NCI-H226 (cell line): Measurements from ENCODE around the gene LRRTM2.
"Not testable (repeated sequence)": the region's sequence is repeated elsewhere in the genome, so short reads cannot be mapped to it uniquely, and the experiment has no call there.

Source experiments
- DNase-seq: peaks from one replicate; pipeline ENCODE4 v3.0.0-alpha.2; 2015

LRRTM2 gene

DNA sequence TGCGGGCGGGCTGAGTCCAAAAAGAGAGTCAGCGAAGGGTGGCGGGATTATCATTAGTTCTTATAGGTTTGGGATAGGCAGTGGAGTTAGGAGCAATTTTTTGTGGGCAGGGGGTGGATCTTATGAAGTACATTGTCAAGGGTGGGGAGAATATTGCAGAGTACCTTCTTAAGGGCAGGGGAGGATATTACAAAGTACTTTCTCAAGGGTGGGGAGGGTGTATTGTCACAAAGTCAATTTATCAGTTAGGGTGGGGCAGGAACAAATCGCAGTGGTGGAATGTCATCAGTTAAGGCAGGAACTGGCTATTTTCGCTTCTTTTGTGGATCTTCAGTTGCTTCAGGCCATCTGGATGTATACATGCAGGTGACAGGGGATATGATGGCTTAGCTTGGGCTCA is 40.3 kb downstream of the LRRTM2 start:
- DNase-seq = not testable (repeated sequence)

DNA sequence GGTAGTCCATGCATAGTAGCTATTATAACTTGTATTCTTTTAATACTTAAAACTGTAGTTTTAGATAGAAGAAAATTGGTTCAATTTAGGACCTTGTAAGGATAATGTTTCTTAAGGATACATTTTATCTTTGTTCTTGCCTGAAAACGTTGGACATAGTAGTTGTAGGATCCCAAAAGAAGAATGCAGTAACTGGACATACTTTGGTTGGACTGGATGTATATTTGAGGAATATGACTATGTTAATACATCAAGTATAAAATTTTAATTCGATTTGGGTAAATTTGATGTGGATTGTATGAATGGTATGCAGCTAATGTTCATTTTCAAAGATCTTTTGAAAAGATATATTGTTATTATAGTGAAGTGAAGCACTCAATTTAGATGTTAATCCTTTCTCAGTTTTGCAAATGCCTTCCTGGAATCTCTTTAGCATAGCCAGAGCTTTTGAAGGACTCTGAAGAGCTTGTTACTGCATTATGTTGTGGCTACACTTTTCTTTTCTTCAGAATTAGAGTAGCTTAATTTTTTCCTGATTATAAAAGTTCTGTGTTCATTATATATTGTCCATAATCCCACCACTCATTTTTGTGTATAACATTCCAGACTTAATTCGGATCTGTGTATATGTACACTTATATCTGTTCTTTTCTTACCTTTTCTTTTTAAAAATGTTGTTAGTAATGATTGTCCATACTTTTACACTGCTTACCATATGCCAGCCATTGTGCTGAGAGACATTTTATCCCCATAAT is 41.2 kb downstream of the LRRTM2 start:
- DNase-seq = no peak

DNA sequence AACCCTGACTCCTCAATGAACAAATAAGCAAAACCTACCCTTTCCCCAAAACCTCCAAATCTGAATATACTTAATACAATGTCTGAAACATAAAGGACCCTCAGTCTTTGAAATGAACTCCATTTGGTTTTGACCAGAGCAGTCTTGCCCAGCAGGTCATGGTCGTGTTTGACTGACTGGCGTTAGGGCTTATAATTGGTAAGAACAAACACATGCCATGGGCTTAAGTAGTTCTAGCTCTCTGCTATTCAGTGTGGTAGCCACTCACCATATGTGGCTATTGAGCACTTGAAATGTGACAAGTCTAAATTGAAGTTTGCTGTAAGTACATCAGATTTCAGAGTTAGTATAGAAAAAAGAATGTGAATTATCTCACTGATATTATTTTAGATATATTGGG is 42.1 kb downstream of the LRRTM2 start:
- DNase-seq = no peak

DNA sequence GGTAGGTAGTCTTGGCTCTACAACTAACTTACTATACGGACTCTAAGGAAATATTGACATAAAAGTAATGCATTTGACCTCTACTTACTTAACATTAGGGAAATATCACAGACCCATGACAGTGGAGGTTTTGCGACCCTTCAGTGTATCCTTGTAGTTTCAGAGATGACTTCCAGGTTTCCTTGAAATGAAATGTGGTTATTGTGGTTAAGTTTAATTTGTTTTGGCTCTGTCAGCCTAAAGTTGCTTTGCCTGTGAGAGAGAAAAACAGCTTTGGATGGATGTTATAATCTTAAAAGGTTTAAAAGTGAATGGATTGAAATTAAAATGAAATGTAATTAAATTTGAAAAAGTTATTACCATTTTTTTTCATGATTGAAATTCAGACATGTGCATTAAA is 42.9 kb downstream of the LRRTM2 start:
- no peak for DNase-seq

DNA sequence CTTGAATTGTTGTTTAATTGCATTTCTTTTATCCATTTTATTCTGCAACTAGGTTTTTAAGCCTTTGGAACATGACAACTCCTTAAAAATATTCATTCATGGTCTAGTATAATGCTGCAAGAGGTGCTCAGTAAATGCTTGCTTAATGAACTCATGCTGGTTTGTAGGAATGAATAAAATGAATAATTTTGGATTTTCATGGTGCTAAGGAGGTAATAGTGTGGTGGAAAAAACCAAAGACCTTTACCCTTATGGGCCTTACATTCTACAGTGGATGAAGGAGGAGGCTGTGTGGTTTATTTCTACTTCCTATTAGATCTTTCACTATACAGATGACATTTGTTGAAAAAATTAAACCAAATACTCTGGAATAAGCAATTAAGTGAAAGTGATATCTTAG is 43.4 kb downstream of the LRRTM2 start:
- DNase-seq = no peak

- DNase-seq = no peak
These were observed 45.8 kb downstream of the LRRTM2 start for GRCh38 chr5:138829341-138829740.

- no peak for DNase-seq
These were observed 46.6 kb downstream of the LRRTM2 start for GRCh38 chr5:138828556-138828955.

DNA sequence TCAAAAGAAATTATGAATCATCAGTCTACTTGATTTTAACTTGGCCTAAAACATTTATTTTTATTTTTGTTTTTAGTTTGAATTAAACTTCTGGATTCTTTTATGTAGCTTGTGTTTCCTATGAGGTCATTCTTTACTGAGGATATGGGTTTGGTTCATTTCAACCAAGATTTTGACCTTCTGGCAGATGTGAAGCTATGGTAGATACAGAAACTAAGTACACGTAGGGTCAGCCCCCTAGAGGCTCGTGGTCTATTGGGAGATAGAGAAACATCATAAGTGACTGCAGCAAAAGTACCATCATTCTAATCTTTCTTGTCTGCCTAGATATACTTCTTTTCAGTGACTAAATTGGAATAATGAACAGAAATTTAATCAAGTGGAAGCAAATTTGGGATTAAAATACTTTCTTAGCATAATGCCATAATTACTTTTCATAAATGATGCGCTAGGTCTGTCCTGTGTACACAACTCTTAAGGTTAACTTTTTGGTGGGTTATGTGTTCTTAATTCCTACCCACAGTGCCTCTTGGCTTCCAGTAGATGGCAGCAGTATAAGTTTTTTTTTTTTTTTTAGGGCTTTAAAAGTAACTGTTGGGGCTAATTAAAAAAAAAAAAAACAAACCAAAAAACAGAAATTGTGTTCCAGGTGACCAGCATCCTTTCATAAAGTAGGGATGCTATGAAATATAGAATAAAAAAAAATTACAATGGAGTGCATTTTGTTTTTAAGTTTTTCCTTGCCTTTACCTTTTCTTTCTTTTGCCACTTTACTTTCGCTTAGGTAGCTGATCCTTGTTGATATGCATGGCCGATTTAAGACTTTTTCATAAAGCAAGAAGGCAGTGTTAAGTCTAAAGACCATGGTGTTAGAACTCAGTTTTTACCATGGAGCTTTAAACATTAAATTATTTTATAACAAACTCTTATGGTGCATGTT is 49.9 kb downstream of the LRRTM2 start:
- peak; percentile 41 for DNase-seq

GRCh38 chr5:138824516-138824915 is 50.6 kb downstream of the LRRTM2 start:
- DNase-seq = peak; percentile 29

- DNase-seq = no peak
These were observed 54.4 kb downstream of the LRRTM2 start for GRCh38 chr5:138820695-138821094.

DNA sequence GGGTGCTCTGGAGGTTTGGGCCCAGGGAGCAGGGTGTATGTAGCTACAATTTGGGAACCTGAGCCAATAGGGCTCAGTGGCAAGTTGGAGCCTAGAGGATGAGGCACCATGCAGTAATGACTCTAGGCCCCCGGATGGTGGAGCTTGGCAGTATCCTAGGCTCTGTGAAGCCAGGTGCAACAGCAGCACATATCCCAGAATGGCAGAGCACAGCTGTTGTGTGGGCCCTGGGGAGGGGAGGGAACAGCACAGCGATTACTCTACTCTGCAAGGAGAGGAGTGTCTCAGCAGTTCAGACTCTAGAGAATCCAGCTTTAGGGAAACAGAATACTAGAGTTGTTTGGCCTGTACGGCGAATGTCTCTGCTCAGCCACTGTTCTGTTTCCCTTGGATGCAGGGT is 56.1 kb downstream of the LRRTM2 start:
- no peak for DNase-seq
